ENCODE data around the gene CTSF.
"Not testable (repeated sequence)": the region's sequence is repeated elsewhere in the genome, so short reads cannot be mapped to it uniquely, and the experiment has no call there.

CTSF gene

GRCh38 chr11:66589996-66590675, 21.7 kb upstream of the CTSF start:
- DNase-seq (ENCODE audit: low read depth), result no peak

GRCh38 chr11:66589315-66589714, 20.9 kb upstream of the CTSF start:
- not testable (repeated sequence) for DNase-seq (ENCODE audit: low read depth)

GRCh38 chr11:66586136-66586535, 17.7 kb upstream of the CTSF start:
- DNase-seq (ENCODE audit: low read depth), result no peak

- not testable (repeated sequence) for DNase-seq (ENCODE audit: low read depth)
These were observed 17.0 kb upstream of the CTSF start for GRCh38 chr11:66585447-66585846.

GRCh38 chr11:66582565-66583147, 14.2 kb upstream of the CTSF start:
- not testable (repeated sequence) for DNase-seq (ENCODE audit: low read depth)

GRCh38 chr11:66581261-66581660, 12.9 kb upstream of the CTSF start:
- DNase-seq (ENCODE audit: low read depth), result no peak

- DNase-seq (ENCODE audit: low read depth), result no peak
These were observed 12.4 kb upstream of the CTSF start for GRCh38 chr11:66580803-66581202.

- DNase-seq (ENCODE audit: low read depth), result no peak
These were observed 10.7 kb upstream of the CTSF start for GRCh38 chr11:66579017-66579606.

GRCh38 chr11:66570850-66571180, 2.4 kb upstream of the CTSF start:
- DNase-seq (ENCODE audit: low read depth), result no peak

- no peak for DNase-seq (ENCODE audit: low read depth)
These were observed 1.9 kb upstream of the CTSF start for GRCh38 chr11:66570079-66570849.

- no peak for DNase-seq (ENCODE audit: low read depth)
These were observed 670 bp upstream of the CTSF start for GRCh38 chr11:66569076-66569475.

- DNase-seq (ENCODE audit: low read depth), result no peak
These were observed 651 bp downstream of the CTSF start for GRCh38 chr11:66567787-66568123.

- no peak for DNase-seq (ENCODE audit: low read depth)
These were observed 2.2 kb downstream of the CTSF start for GRCh38 chr11:66566221-66566620.

- DNase-seq (ENCODE audit: low read depth), result no peak
These were observed 3.4 kb downstream of the CTSF start for GRCh38 chr11:66564984-66565383.

GRCh38 chr11:66564538-66564937, 3.9 kb downstream of the CTSF start:
- DNase-seq (ENCODE audit: low read depth), result no peak

GRCh38 chr11:66563832-66564231, 4.6 kb downstream of the CTSF start:
- DNase-seq (ENCODE audit: low read depth), result no peak

- DNase-seq (ENCODE audit: low read depth), result no peak
These were observed 5.4 kb downstream of the CTSF start for GRCh38 chr11:66562907-66563583.

GRCh38 chr11:66562275-66562674, 6.1 kb downstream of the CTSF start:
- no peak for DNase-seq (ENCODE audit: low read depth)

- DNase-seq (ENCODE audit: low read depth), result no peak
These were observed 6.5 kb downstream of the CTSF start for GRCh38 chr11:66561975-66562248.

GRCh38 chr11:66561178-66561974, 7.0 kb downstream of the CTSF start:
- DNase-seq (ENCODE audit: low read depth), result no peak

- DNase-seq (ENCODE audit: low read depth), result no peak
These were observed 8.3 kb downstream of the CTSF start for GRCh38 chr11:66559866-66560676.
